EL (cell line): ENCODE data around the gene TASOR2.

Source experiments
- DNase-seq: peaks from one replicate; pipeline ENCODE4 v3.0.0-alpha.2; 2016

Gene TASOR2

DNA sequence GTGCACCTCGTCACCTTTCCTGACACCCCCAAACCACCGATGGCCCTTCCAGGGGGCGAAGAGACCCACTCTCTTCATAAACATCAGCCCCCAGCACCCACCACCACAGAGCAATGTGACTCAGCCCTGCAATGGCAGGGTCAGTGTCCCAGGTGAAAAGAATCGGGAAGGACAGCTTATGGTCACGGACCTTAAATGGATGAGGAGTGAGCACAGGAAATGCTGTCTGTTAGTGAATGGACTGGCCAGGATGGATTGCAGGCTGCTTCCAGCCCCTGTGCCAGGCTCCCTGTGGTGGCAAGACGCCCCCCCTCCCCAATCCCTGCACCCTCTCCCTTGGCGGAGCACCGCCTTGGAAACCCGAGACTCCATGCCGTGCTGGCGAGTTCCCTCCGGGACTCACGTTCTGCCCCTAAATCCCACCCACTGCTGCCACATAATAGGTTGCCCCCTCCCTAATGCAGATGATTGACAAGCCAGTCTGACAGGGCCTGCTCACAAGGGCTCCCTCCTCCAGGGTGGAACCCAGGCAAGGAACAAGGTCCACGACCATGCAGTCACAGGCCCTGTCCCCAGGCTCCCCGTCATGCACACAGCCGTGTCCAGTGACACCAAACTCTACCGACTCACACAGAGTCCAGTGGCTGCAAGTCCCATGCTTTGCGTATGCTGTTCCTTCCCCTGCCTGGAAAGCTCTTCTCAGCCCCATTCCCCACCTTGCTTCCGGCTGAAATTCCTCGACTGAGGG, 25.6 kb upstream of the TASOR2 start:
- no peak for DNase-seq

- peak; percentile 74 for DNase-seq
Observed at GRCh38 chr10:5659702-5660528, 24.7 kb upstream of the TASOR2 start.

- no peak for DNase-seq
Observed at GRCh38 chr10:5661043-5661442, 23.6 kb upstream of the TASOR2 start.

DNA sequence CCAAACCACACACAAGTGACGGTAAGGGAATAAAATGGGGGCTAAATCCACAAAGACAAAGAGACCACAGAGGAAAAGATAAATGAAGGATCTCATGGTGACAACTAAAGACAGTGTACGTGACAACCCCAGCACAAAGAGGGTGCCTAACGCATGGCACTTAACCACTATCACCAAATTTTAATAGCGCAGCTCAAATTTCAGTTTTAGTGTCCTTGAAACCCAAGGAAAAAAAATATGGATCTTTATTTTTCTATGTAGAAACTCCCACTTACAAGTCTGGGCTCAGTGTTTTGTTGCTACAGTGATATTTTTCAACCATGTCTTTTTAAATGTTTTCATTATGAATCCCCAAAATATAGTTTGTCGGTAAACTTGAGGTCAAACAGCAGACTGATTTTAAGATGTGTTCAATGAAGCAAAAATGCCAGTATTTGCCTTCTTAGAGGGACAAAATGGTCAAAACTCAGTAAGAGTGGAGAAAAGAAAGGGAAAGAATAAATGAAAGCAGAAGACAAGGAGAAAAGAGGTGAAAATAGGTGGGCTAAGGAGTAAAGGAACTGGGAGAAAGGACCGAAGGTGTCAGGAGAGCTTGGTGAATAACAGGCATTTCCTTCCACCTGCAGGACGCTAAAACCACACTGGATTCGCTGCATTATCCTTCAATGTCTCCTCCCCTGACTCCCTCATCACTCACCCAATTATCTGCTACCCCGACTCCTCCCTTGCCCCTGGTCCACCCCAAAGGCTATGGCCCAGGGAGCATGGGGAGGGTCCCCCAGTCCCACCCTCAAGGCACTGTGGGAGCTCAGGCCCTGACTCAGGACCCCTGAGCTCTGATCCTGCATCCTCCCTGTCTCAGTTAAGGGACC, 21.7 kb upstream of the TASOR2 start:
- DNase-seq: no peak

DNA sequence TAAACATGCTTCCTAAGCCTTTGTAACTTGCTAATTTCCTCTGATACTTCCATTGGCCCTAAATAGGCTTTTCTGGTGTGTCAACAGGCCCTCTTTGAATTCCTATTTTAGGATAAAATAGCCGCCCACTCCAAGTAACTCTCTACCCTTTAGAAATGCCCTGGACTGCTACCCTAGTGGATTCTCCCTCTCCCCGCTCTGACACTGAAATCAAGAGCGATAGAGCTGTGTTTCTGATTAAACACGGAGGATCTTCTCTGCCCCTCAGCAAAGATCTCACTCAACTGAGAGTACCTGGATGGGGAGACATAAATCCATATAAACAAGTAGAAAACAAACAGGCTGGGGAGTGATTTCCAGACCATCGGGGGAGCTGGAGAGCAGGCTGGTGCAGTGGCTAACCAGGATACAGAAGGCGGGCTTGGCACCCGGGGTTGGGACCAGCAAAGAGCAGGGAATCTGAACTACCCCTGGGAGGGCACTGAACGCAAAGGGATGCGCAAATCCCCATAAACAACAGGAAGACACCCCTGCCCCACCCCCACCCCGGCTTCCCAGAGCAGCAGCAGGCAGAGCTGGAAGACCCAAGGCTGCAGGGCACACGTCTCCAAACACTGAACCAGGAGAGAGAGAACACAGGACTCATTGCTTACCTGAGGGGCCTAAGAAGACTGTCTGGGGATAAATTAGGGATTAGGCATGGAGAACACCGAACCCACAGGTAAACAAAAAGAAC, 20.8 kb upstream of the TASOR2 start:
- no peak for DNase-seq

- no peak for DNase-seq
Observed at GRCh38 chr10:5665373-5666007, 19.1 kb upstream of the TASOR2 start.

- DNase-seq: peak; percentile 54
Observed at GRCh38 chr10:5666008-5666840, 18.4 kb upstream of the TASOR2 start, which contains the start of gene ASB13. ASB13 (minus strand) TSS chr10:5666595; CDS start chr10:5666551, 44 bp downstream.

DNA sequence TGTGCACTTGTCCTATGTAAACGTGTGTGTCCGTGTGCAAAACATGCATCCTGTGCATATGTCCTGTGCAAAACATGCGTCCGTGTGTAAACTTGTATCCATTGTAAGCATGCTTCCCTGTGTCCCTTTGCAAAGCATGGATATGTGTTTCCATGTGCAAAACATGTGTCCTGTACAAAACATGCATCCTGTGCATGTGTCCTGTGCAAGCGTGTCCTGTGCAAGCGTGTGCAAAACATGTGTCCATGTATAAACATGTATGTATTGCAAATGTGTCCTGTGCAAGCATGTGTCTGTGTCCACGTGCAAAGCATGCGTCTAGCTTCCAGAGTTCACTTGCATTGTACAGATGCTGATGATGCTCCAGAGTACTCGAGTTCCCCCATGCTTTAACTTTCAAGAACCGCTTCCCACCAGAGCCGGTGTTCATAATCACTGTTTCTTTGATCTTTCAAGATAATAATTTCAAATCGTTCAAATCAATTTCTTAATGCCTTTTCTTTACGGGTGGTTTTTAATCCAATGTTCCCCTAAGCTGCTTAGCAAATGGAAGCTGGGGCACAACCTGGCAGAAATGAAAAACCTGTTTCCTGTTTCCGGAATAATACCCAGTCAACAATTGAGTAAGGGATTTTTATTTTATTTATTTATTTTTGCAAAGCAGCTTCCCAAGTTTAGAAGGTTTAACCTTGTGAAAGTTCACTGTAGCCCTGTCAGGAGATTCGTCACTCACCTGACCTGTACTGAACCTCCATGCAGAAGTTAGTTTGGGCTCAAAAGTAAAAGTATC, 17.6 kb upstream of the TASOR2 start:
- no peak for DNase-seq

DNA sequence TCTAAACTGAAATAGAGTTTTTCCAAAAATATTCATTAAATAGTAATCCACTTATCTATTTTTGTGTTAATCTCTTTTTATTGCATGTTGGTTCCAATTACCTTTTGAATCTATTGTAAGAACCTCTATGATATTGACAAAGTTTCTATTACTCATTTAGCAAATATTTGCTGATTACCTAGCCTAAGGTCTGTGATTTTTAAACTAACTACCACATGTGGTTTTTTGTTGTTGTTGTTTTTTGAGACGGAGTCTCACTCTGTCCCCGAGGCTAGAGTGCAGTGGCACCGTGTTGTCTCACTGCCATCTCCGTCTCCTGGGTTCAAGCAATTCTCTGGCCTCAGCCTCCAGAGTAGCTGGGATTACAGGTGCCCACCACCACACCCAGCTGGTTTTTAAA, 16.2 kb upstream of the TASOR2 start:
- DNase-seq: no peak

DNA sequence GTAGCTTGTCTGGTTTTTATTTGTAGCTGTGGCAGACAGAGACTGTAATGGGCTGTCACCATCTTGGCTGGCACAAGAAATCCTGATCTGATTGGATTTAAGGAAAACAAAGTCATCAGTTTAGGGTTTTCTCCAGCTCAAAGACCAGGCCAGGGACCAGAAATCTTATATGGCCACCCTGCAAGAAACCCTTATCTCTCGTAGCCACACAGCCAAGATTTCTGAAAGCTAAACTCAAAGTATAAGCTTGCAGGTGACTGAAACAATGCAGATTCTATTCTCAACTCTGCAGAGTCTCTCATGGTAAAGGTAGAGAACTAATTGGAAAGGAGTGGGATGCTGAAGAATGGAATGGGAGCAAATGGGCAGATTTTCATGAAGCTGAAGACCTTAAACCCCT, 15.0 kb upstream of the TASOR2 start:
- no peak for DNase-seq

GRCh38 chr10:5670662-5671375, 13.8 kb upstream of the TASOR2 start:
- DNase-seq: no peak

- no peak for DNase-seq
Observed at GRCh38 chr10:5678397-5679036, 6.1 kb upstream of the TASOR2 start.

DNA sequence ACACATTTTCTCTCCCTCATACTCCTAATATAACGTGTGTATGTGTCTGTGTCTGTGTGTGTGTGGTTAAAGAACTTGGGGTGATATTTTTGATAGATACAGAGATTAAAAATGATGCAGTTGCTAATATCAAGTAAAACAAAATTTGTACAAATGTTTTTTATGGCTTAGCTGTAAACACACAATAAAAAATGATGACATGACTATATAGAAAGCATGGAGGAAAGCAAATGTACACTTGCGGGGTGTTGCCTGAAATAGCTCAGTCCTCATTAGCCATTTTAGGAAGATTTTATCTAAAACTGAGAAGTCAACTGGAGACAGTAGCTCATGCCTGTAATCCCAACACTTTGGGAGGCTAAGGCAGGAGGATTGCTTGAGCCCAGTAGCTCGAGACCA, 5.6 kb upstream of the TASOR2 start:
- no peak for DNase-seq

GRCh38 chr10:5679606-5680005, 5.0 kb upstream of the TASOR2 start:
- peak; percentile 47 for DNase-seq

GRCh38 chr10:5681930-5682329, 2.7 kb upstream of the TASOR2 start:
- DNase-seq: no peak

DNA sequence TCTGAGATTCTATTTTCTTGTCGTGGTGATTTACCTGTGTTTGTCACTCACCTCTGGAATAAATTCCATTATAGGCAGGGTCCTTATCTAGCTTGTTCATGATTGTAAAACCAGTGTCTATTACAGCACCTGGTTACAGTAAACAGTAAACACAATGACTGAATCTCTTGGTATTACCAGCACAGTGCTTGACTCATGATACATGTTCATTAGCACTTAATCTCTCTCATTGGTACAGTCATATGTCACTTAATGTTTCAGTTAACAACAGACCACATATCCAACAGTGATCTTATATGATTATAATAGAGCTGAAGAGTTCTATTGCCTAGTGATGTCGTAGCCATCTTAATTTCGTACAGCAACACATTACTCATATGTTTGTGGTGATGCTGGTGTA, 1.6 kb upstream of the TASOR2 start:
- DNase-seq: no peak

GRCh38 chr10:5684971-5685763, 529 bp downstream of the TASOR2 start:
- peak; percentile 78 for DNase-seq

GRCh38 chr10:5685764-5686240, 1.2 kb downstream of the TASOR2 start:
- peak; percentile 47 for DNase-seq
